ENCODE results near the gene NPM3.

- TF ChIP-seq EZH2phosphoT487 (IDR thresholded peaks at IDR 0.05; ENCODE audit: insufficient read depth, low read depth), result no peak
- no peak for TF ChIP-seq EZH2 (IDR thresholded peaks at IDR 0.05; ENCODE audit: insufficient read depth, poor library complexity, severe bottlenecking)
Measured at GRCh38 chr10:101762736-101763135, 20.5 kb downstream of the NPM3 start.

Measured in GM23248 (cell line).